Kidney (tissue), 14 donors: ENCODE results near the gene HOXB2. TPM values are rescaled to one million over a fixed set of nuclear protein-coding genes. Genes with fewer than 3 reads are reported as not detected.

Experiments used
- DNase-seq, 5 donors: peaks; one replicate each; pipeline ENCODE4 v3.0.0-alpha.2; 2013 to 2020
- FAIRE-seq: peaks from 2 replicates; lab custom pipeline; 2012; peaks lifted over from hg19 to GRCh38; lab: Jason Lieb, UNC
- H3K27ac ChIP-seq, 2 donors: one replicate each; pipeline ENCODE4 v1.7.0; 2013; ENCODE audit warnings: low read depth in 2 of 2, low read length in 2 of 2, inconsistent platforms in 1 of 2
- H3K27me3 ChIP-seq: one replicate; pipeline ENCODE4 v1.7.1; 2013; ENCODE audit warnings: low read length, inconsistent platforms; ENCODE audit not compliant: control insufficient read depth, insufficient read depth
- H3K36me3 ChIP-seq, 3 donors: one replicate each; pipeline versions ENCODE4 v1.7.0 to v1.7.1; 2013; ENCODE audit warnings: low read length in 3 of 3, control low read depth in 1 of 3, inconsistent platforms in 1 of 3; ENCODE audit not compliant: insufficient read depth in 3 of 3, control insufficient read depth in 2 of 3
- H3K4me1 ChIP-seq, 3 donors: one replicate each; pipeline versions ENCODE4 v1.7.0 to v1.7.1; 2013; ENCODE audit warnings: low read length in 3 of 3, inconsistent platforms in 1 of 3, low read depth in 1 of 3; ENCODE audit not compliant: control insufficient read depth in 2 of 3, insufficient read depth in 2 of 3
- H3K4me3 ChIP-seq, 3 donors: one replicate each; pipeline versions ENCODE4 v1.7.0 to v1.8.1; 2013; ENCODE audit warnings: low read length in 3 of 3, control low read depth in 1 of 3, inconsistent platforms in 1 of 3
- H3K9ac ChIP-seq, 3 donors: one replicate each; pipeline versions ENCODE4 v1.7.0 to v1.7.1; 2013; ENCODE audit warnings: low read length in 3 of 3, control low read depth in 1 of 3, inconsistent platforms in 1 of 3
- H3K9me3 ChIP-seq, 3 donors: one replicate each; pipeline versions ENCODE4 v1.7.0 to v1.7.1; 2013; ENCODE audit warnings: low read length in 3 of 3, control low read depth in 1 of 3, inconsistent platforms in 1 of 3; ENCODE audit not compliant: control insufficient read depth in 2 of 3, insufficient read depth in 1 of 3
- intact Hi-C: fragments of 100-400 bp; cut with DNase I; formaldehyde crosslinking; loops from one replicate; pipeline ENCODE4 v1.11.1; 2022
- polyA plus RNA-seq: library from polyadenylated mRNA; stranded (reverse); fragments of 350-450 nt; fragmentation: Illumina TruSeq; extraction: RNeasy Lipid Tissue Mini Kit (QIAGEN cat#74804); gene quantifications from one replicate; pipeline ENCODE4 v1.2.3, GENCODE V29; 2014; ENCODE audit warnings: low read depth, low replicate concordance; ENCODE audit not compliant: insufficient read depth
- total RNA-seq: library from RNA; stranded (reverse); fragmentation: NEBNext Ultra II Directional; extraction: Animal tissue kit (Norgen Biotek cat#: 25700); gene quantifications from one replicate; pipeline ENCODE4 v1.2.1, GENCODE V29; 2021
- TF ChIP-seq, protein P1 (sequence below): IDR thresholded peaks from 3 replicates; pipeline ENCODE4 v1.5.1; 2012; ENCODE audit warnings: mild to moderate bottlenecking, moderate library complexity, borderline replicate concordance; ENCODE audit not compliant: insufficient read depth; ENCODE audit errors: extremely low read depth
- donor health status: control.
- donor health status: control.
- donor health status: control.
- donor health status: control.
- donor health status: control.
- donor health status: DM: yes; HTN: yes; CAD: no.
- donor health status: Normal renal cell carcinoma (clear cell type).

Gene HOXB2
- total and polyA plus RNA-seq, 2 donors from 2014 or later: 30.7 to 61.9 TPM

DNA sequence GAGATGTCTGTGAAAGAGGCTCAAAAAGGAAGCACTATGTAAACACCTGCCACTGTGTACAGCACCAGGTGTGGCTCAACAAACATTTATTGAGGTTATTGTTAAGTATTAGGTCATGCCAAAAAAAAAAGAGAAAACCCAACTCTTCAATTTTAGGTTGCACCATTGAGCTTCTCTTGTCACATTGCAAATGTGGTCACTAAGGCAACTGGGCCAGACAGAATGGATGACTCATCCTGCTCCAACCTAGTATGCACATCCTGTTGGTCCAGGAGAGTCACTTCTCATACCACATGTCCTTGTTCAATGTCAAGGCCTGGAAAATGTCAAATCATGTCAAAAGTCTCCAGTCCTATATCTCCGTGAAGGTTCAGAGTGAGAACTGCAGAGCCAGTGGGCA, 39.1 kb downstream of the HOXB2 start:
- Histone ChIP-seq H3K4me1 (no peaks in the 10 kb centered on the region), H3K36me3 (no peaks in the 10 kb centered on the region), H3K27me3 (no peaks in the 10 kb centered on the region), H3K27ac (no peak overlapping the region), H3K4me3 (no peak overlapping the region), H3K9me3 (no peaks in the 10 kb centered on the region), H3K9ac (no peak overlapping the region)
- TF ChIP-seq, protein P1, sequence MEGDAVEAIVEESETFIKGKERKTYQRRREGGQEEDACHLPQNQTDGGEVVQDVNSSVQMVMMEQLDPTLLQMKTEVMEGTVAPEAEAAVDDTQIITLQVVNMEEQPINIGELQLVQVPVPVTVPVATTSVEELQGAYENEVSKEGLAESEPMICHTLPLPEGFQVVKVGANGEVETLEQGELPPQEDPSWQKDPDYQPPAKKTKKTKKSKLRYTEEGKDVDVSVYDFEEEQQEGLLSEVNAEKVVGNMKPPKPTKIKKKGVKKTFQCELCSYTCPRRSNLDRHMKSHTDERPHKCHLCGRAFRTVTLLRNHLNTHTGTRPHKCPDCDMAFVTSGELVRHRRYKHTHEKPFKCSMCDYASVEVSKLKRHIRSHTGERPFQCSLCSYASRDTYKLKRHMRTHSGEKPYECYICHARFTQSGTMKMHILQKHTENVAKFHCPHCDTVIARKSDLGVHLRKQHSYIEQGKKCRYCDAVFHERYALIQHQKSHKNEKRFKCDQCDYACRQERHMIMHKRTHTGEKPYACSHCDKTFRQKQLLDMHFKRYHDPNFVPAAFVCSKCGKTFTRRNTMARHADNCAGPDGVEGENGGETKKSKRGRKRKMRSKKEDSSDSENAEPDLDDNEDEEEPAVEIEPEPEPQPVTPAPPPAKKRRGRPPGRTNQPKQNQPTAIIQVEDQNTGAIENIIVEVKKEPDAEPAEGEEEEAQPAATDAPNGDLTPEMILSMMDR: no peak
- no peak for FAIRE-seq
- intact Hi-C loops: no loop called here
- DNase-seq: no peak

DNA sequence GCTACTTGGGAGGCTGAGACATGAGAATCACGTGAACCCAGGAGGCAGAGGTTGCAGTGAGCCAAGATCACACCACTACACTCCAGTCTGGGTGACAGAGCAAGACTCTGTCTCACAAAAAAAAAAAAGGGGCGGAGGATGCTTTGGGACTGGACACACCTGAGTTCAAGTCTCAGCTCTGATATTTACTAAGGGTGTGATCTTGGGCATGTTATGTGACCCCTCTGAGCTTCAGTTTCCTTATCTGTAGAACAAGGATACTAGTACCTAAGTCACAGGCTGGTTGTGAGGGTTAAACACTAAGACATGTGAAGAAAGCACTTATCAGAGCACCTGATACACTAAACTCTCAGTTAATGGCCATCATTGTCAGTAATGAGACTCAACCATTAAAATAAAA, 40.0 kb downstream of the HOXB2 start:
- intact Hi-C loops: no loop called here
- H3K4me3 ChIP-seq: no peak overlapping the region
- DNase-seq (no peak), FAIRE-seq (no peak)
- H3K27me3 ChIP-seq: no peaks in the 10 kb centered on the region
- H3K36me3 ChIP-seq: no peaks in the 10 kb centered on the region
- H3K9me3 ChIP-seq: no peaks in the 10 kb centered on the region
- H3K4me1 ChIP-seq: no peaks in the 10 kb centered on the region
- H3K27ac ChIP-seq: no peak overlapping the region
- no peak overlapping the region for H3K9ac ChIP-seq
- TF ChIP-seq, protein P1: no peak

DNA sequence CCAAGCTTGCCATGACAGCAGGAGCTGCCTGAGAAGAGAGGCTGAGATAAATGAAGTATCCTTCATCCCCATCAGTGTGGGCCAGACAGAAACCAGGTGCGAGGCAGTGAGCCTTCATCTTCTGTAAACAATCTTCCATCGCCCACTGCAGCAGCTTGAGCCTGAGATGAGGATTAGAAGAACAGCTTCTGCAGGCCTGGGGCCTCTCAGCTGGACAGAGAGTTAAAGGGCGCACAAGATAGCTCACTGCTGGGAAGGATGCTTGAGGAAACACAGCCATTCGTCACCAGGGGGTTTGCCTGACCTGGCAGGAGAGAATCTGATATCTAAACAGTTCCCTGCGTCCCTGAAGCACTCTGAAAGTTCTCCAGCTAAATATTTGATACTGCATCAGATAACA, 41.2 kb downstream of the HOXB2 start:
- H3K27ac ChIP-seq: no peak overlapping the region
- no peak overlapping the region for H3K4me3 ChIP-seq
- TF ChIP-seq, protein P1: no peak
- no peaks in the 10 kb centered on the region for H3K9me3 ChIP-seq
- H3K36me3 ChIP-seq: no peaks in the 10 kb centered on the region
- intact Hi-C loops: no loop called here
- H3K4me1 ChIP-seq: peaks cover 0 to under 1% (median 0%) of the 10 kb centered on the region in 3 donors
- H3K27me3 ChIP-seq: no peaks in the 10 kb centered on the region
- FAIRE-seq (no peak), DNase-seq (peak in 4 of 5 donors; percentile 63 to 82 (median 74))
- H3K9ac ChIP-seq: no peak overlapping the region

DNA sequence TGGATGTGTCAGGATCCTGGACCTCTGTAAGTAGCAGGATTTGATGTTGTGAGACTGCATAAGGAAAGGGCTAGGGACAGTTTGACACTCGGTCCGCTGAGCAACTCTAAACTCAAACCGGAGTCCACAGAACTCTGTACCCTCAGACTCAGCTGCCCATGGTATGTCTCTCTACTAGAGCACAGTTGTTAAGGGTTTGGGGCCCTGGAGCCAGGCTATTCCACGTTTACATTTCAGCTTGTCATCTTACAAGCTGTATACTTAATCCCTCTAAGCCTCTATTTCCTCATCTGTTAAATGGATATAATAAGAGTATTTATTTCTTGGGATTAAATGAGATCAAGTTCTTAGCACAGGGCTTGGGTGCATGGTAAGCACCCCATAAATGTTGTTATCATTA, 42.0 kb downstream of the HOXB2 start:
- no peak for DNase-seq
- intact Hi-C loops: no loop called here

More for the DNA sequence above, 42.0 kb downstream of the HOXB2 start:
- H3K27me3 ChIP-seq: no peaks in the 10 kb centered on the region
- no peaks in the 10 kb centered on the region for H3K9me3 ChIP-seq
- H3K4me3 ChIP-seq: no peak overlapping the region
- H3K36me3 ChIP-seq: no peaks in the 10 kb centered on the region
- TF ChIP-seq, protein P1: no peak
- peaks cover 0 to 7% (median 4%) of the 10 kb centered on the region in 3 donors for H3K4me1 ChIP-seq
- no peak for FAIRE-seq
- no peak overlapping the region for H3K27ac ChIP-seq
- H3K9ac ChIP-seq: no peak overlapping the region
